GM12865 (cell line): Measurements from ENCODE around the gene RNGTT.
A peak's percentile ranks its signal among the peaks of the same experiment; 100 is the strongest.

Source experiments
- DNase-seq: peaks from one replicate; pipeline ENCODE4 v3.0.0; 2010; ENCODE audit warnings: low read depth
- H3K4me3 ChIP-seq: 2 replicates; pipeline ENCODE4 v1.5.1; 2011; ENCODE audit warnings: mild to moderate bottlenecking, low read depth, low read length, control low read depth
- CTCF ChIP-seq: IDR thresholded peaks from 2 replicates; pipeline ENCODE4 v1.5.1; 2011; ENCODE audit warnings: low read length, control low read depth, low read depth, inconsistent platforms; ENCODE audit not compliant: insufficient read depth; ENCODE audit errors: missing control alignments

The RNGTT gene

GRCh38 chr6:88963139-88964090 lies at the start of gene RNGTT:
Gene RNGTT, minus strand, starts transcription at chr6:88963618. Its CDS starts 209 bp downstream, at chr6:88963409.
- TF ChIP-seq CTCF = no peak
- peak; percentile 97 for DNase-seq
- peak within 1 kb of the TSS; percentile 86 for H3K4me3 ChIP-seq

DNA sequence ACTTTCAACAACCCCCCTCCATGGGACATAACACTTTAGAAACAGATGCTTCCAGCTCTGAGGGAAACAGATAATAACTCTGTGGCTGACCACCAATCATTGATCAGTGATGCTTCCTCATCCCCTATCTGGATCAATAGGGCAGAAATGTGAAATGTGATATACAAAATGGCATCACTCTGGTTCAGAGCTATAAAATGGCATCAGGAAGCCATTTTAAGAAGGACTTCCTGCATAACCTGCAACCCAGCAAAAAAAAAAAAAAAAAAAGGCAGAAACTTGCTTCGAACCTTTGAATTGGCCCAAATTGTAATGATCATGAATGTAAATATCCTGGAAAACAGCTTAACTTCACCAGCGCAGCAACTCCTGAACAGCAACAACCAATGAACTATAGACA lies 48.0 kb upstream of the RNGTT start:
- no peak overlapping the region for H3K4me3 ChIP-seq
- TF ChIP-seq CTCF = no peak
- DNase-seq = no peak

DNA sequence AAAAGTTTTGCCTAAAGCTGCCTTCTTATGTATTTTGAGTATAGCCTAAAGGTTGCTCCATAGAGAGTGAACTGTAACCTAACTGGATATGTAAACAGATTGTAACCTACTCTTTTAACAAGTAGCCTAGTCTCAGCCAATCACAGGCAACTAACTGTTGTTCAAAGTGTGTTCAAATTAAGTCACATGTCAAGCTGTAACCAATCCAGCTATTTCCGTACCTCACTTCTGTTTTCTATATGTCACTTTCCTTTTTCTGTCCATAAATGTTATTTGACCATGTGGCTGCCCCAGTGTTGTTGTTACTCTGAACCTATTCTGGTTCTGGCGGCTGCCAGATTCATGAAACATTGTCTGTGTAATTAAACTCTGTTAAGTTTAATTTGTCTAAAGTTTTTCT lies 47.4 kb upstream of the RNGTT start:
- no peak overlapping the region for H3K4me3 ChIP-seq
- DNase-seq = no peak
- no peak for TF ChIP-seq CTCF

GRCh38 chr6:89009624-89010059 lies 46.2 kb upstream of the RNGTT start:
- no peak overlapping the region for H3K4me3 ChIP-seq
- DNase-seq = no peak
- no peak for TF ChIP-seq CTCF

GRCh38 chr6:89008815-89009374 lies 45.5 kb upstream of the RNGTT start:
- no peak for TF ChIP-seq CTCF
- DNase-seq = no peak
- H3K4me3 ChIP-seq = no peak overlapping the region

- TF ChIP-seq CTCF = no peak
- no peak for DNase-seq
Measured at GRCh38 chr6:89008001-89008814, 44.8 kb upstream of the RNGTT start.

More at GRCh38 chr6:89008001-89008814, 44.8 kb upstream of the RNGTT start:
- H3K4me3 ChIP-seq = no peak overlapping the region
